ENCODE data around the gene CROCC2.

The CROCC2 gene

DNA sequence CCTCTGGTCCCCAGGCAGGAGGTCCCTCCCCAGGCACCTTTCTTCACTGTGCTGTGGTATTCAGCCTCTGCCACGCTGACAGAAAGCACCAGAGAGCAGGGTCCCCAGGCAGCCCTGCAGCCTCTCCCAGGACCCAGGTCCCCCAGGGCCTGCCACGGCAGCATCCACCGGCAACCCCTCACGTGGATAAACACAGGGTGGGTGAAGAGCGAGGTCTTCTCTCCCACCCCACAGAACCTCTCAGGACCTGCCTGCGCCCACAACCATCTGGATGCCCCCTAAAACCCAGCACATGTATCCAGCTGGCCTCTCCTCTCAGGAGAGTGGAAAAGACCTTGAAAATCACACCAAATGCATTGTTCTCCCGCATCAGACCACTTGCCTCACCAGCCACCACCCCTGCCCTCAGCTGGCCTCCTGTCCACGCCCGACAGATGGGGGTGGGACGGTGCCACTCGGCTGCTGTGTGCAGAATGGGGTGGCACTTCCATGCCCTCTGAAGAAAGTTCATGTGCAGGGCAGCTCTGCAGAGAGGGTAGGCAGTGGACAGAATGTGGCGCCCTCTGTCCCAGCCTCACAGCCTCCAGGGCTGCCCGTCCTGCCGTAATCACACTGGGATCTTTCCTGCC is 4.0 kb upstream of the CROCC2 start:
- CTCF ChIA-PET = interaction anchor here (1.5 kb wide), 1 partner anchor 12 kb away, joined by 5 read pairs; no protein-coding TSS in a partner anchor

DNA sequence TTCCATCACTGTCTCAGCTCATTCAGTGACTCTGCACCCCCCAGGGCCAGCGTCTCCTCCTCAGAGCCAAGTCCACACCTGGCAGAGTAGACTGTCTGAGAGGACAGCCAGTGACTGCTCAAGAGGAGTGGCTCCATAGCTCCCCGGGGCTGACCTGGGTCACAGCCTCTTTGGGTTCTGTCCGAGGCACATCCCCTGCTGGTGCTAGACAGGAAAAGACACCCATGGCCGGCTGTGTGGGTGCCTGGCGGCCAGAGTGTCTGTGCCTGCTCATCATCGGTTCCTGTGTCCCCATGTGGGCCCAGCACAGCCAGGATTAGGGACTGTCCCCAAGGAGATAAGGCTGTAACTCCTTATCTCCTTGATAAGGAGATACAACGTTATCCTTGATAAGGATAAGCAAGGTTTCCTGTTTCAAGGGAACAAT is 3.5 kb upstream of the CROCC2 start:
- no peaks in the 10 kb centered on the region for H3K36me3 ChIP-seq (ENCODE audit: control insufficient read depth in 2 of 2, insufficient read depth in 1 of 2, low read length in 2 of 2)
- H3K4me1 ChIP-seq (ENCODE audit: control insufficient read depth, insufficient read depth, low read length) = no peaks in the 10 kb centered on the region; the same call in 1 of the 2 replicates
- ChIA-PET POLR2A (no interaction called here), CTCF (interaction anchor here (1.5 kb wide), 1 partner anchor 11 kb away, joined by 5 read pairs; no protein-coding TSS in a partner anchor)
- TF ChIP-seq, protein P1, sequence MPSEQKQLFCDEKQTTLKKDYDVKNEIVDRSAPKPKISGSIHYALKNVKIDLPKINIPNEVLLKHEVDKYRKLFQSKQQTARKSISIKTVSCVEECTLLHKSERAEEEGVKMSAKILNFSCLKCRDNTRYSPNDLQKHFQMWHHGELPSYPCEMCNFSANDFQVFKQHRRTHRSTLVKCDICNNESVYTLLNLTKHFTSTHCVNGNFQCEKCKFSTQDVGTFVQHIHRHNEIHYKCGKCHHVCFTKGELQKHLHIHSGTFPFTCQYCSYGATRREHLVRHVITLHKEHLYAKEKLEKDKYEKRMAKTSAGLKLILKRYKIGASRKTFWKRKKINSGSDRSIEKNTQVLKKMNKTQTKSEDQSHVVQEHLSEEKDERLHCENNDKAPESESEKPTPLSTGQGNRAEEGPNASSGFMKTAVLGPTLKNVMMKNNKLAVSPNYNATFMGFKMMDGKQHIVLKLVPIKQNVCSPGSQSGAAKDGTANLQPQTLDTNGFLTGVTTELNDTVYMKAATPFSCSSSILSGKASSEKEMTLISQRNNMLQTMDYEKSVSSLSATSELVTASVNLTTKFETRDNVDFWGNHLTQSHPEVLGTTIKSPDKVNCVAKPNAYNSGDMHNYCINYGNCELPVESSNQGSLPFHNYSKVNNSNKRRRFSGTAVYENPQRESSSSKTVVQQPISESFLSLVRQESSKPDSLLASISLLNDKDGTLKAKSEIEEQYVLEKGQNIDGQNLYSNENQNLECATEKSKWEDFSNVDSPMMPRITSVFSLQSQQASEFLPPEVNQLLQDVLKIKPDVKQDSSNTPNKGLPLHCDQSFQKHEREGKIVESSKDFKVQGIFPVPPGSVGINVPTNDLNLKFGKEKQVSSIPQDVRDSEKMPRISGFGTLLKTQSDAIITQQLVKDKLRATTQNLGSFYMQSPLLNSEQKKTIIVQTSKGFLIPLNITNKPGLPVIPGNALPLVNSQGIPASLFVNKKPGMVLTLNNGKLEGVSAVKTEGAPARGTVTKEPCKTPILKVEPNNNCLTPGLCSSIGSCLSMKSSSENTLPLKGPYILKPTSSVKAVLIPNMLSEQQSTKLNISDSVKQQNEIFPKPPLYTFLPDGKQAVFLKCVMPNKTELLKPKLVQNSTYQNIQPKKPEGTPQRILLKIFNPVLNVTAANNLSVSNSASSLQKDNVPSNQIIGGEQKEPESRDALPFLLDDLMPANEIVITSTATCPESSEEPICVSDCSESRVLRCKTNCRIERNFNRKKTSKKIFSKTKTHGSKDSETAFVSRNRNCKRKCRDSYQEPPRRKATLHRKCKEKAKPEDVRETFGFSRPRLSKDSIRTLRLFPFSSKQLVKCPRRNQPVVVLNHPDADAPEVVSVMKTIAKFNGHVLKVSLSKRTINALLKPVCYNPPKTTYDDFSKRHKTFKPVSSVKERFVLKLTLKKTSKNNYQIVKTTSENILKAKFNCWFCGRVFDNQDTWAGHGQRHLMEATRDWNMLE (tag by site-specific recombination; conservative IDR thresholded peaks at IDR 0.05; ENCODE audit: low read depth) = no peak
- TF ChIP-seq KLF10 (tag by site-specific recombination; IDR thresholded peaks at IDR 0.05) = no peak
- TF ChIP-seq AEBP2 (tag by site-specific recombination; IDR thresholded peaks at IDR 0.05; ENCODE audit: borderline replicate concordance) = no peak
- no peak for TF ChIP-seq ZSCAN30 (tag by site-specific recombination; IDR thresholded peaks at IDR 0.05)
- TF ChIP-seq ZBTB6 (tag by site-specific recombination; IDR thresholded peaks at IDR 0.05) = no peak
- TF ChIP-seq WT1 (tag by site-specific recombination; IDR thresholded peaks at IDR 0.05) = no peak
- TF ChIP-seq ZNF37A (tag by site-specific recombination; IDR thresholded peaks at IDR 0.05) = no peak
- TF ChIP-seq ZNF660 (tag by site-specific recombination; IDR thresholded peaks at IDR 0.05) = no peak
- TF ChIP-seq BCL11A (tag by site-specific recombination; IDR thresholded peaks at IDR 0.05; ENCODE audit: low read depth) = no peak
- TF ChIP-seq, protein P2, sequence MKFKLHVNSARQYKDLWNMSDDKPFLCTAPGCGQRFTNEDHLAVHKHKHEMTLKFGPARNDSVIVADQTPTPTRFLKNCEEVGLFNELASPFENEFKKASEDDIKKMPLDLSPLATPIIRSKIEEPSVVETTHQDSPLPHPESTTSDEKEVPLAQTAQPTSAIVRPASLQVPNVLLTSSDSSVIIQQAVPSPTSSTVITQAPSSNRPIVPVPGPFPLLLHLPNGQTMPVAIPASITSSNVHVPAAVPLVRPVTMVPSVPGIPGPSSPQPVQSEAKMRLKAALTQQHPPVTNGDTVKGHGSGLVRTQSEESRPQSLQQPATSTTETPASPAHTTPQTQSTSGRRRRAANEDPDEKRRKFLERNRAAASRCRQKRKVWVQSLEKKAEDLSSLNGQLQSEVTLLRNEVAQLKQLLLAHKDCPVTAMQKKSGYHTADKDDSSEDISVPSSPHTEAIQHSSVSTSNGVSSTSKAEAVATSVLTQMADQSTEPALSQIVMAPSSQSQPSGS (tag by site-specific recombination; IDR thresholded peaks at IDR 0.05; ENCODE audit: low read depth) = no peak
- TF ChIP-seq, protein P3, sequence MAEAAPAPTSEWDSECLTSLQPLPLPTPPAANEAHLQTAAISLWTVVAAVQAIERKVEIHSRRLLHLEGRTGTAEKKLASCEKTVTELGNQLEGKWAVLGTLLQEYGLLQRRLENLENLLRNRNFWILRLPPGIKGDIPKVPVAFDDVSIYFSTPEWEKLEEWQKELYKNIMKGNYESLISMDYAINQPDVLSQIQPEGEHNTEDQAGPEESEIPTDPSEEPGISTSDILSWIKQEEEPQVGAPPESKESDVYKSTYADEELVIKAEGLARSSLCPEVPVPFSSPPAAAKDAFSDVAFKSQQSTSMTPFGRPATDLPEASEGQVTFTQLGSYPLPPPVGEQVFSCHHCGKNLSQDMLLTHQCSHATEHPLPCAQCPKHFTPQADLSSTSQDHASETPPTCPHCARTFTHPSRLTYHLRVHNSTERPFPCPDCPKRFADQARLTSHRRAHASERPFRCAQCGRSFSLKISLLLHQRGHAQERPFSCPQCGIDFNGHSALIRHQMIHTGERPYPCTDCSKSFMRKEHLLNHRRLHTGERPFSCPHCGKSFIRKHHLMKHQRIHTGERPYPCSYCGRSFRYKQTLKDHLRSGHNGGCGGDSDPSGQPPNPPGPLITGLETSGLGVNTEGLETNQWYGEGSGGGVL (tag by site-specific recombination; IDR thresholded peaks at IDR 0.05) = no peak
- TF ChIP-seq, protein P4, sequence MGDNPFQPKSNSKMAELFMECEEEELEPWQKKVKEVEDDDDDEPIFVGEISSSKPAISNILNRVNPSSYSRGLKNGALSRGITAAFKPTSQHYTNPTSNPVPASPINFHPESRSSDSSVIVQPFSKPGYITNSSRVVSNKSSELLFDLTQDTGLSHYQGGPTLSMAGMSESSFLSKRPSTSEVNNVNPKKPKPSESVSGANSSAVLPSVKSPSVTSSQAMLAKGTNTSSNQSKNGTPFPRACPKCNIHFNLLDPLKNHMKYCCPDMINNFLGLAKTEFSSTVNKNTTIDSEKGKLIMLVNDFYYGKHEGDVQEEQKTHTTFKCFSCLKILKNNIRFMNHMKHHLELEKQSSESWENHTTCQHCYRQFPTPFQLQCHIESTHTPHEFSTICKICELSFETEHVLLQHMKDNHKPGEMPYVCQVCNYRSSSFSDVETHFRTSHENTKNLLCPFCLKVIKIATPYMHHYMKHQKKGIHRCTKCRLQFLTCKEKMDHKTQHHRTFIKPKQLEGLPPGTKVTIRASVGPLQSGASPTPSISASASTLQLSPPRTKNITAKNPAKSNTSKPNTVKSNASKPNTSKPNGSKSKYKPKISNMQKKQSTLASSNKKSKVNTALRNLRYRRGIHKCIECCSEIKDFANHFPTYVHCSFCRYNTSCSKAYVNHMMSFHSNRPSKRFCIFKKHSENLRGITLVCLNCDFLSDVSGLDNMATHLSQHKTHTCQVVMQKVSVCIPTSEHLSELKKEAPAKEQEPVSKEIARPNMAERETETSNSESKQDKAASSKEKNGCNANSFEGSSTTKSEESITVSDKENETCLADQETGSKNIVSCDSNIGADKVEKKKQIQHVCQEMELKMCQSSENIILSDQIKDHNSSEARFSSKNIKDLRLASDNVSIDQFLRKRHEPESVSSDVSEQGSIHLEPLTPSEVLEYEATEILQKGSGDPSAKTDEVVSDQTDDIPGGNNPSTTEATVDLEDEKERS (tag by site-specific recombination; IDR thresholded peaks at IDR 0.05) = no peak
- H3K27ac ChIP-seq (ENCODE audit: extremely low read depth, low read depth, low read length) = no peak overlapping the region
- H3K9me3 ChIP-seq (ENCODE audit: control insufficient read depth, insufficient read depth, low read depth, low read length) = no peaks in the 10 kb centered on the region
- no peak overlapping the region for H3K4me3 ChIP-seq (ENCODE audit: low read depth, low read length)

More for the DNA sequence above, 4.0 kb upstream of the CROCC2 start:
- no peaks in the 10 kb centered on the region; the same call in 1 of the 2 replicates for H3K4me1 ChIP-seq (ENCODE audit: control insufficient read depth, insufficient read depth, low read length)
- POLR2A ChIA-PET = no interaction called here
- TF ChIP-seq, protein P5, sequence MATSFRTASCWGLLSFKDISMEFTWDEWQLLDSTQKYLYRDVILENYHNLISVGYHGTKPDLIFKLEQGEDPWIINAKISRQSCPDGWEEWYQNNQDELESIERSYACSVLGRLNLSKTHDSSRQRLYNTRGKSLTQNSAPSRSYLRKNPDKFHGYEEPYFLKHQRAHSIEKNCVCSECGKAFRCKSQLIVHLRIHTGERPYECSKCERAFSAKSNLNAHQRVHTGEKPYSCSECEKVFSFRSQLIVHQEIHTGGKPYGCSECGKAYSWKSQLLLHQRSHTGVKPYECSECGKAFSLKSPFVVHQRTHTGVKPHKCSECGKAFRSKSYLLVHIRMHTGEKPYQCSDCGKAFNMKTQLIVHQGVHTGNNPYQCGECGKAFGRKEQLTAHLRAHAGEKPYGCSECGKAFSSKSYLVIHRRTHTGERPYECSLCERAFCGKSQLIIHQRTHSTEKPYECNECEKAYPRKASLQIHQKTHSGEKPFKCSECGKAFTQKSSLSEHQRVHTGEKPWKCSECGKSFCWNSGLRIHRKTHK (tag by site-specific recombination; IDR thresholded peaks at IDR 0.05) = no peak
- no peak for TF ChIP-seq SP7 (tag by site-specific recombination; IDR thresholded peaks at IDR 0.05)
- H3K9me3 ChIP-seq (ENCODE audit: control insufficient read depth, insufficient read depth, low read depth, low read length) = no peaks in the 10 kb centered on the region
- no peak overlapping the region for H3K27ac ChIP-seq (ENCODE audit: extremely low read depth, low read depth, low read length)
- no peaks in the 10 kb centered on the region for H3K36me3 ChIP-seq (ENCODE audit: control insufficient read depth in 2 of 2, insufficient read depth in 1 of 2, low read length in 2 of 2)
- no peak overlapping the region for H3K4me3 ChIP-seq (ENCODE audit: low read depth, low read length)
